GM19395 (cell line): ENCODE measurements around the gene DCPS.
A peak's percentile ranks its signal among the peaks of the same experiment; 100 is the strongest.
"Not testable (repeated sequence)": the region's sequence is repeated elsewhere in the genome, so short reads cannot be mapped to it uniquely, and the experiment has no call there.

Experiments
- ATAC-seq: cut with Tn5 transposase; IDR thresholded peaks from one replicate; pipeline ENCODE4 v1.9.1; 2021; ENCODE audit warnings: mild to moderate bottlenecking, moderate library complexity; ENCODE audit not compliant: unreplicated experiment

The DCPS gene

GRCh38 chr11:126284829-126285228 lies 19.0 kb upstream of the DCPS start:
- ATAC-seq, result peak; percentile 47

- no peak for ATAC-seq
These were observed 15.6 kb upstream of the DCPS start for GRCh38 chr11:126288237-126288636.

GRCh38 chr11:126290887-126291286 lies 13.0 kb upstream of the DCPS start:
- ATAC-seq, result no peak

- ATAC-seq, result peak; percentile 41
These were observed 10.1 kb upstream of the DCPS start for GRCh38 chr11:126293726-126294125.

- ATAC-seq, result no peak
These were observed 6.9 kb upstream of the DCPS start for GRCh38 chr11:126297004-126297403.

GRCh38 chr11:126304457-126305075 lies 706 bp downstream of the DCPS start:
- peak; percentile 10 for ATAC-seq

- ATAC-seq, result peak; percentile 73
These were observed 1.8 kb downstream of the DCPS start for GRCh38 chr11:126305699-126306098.

- ATAC-seq, result no peak
These were observed 3.8 kb downstream of the DCPS start for GRCh38 chr11:126307706-126308105.

GRCh38 chr11:126308271-126308671 lies 4.4 kb downstream of the DCPS start:
- no peak for ATAC-seq

- ATAC-seq, result not testable (repeated sequence)
These were observed 4.9 kb downstream of the DCPS start for GRCh38 chr11:126308771-126309170.

- peak; percentile 34 for ATAC-seq
These were observed 6.5 kb downstream of the DCPS start for GRCh38 chr11:126310200-126310991.

- ATAC-seq, result no peak
These were observed 7.1 kb downstream of the DCPS start for GRCh38 chr11:126310992-126311310.

- ATAC-seq, result peak; percentile 80
These were observed 7.8 kb downstream of the DCPS start for GRCh38 chr11:126311401-126312291.

- ATAC-seq, result no peak
These were observed 9.1 kb downstream of the DCPS start for GRCh38 chr11:126312961-126313360.

- peak; percentile 17 for ATAC-seq
These were observed 10.0 kb downstream of the DCPS start for GRCh38 chr11:126313826-126314225.

- ATAC-seq, result no peak
These were observed 13.5 kb downstream of the DCPS start for GRCh38 chr11:126317432-126317755.

- peak; percentile 41 for ATAC-seq
These were observed 14.1 kb downstream of the DCPS start for GRCh38 chr11:126317756-126318573.

- peak; percentile 92 for ATAC-seq
These were observed 14.9 kb downstream of the DCPS start for GRCh38 chr11:126318574-126319373.

- no peak for ATAC-seq
These were observed 15.5 kb downstream of the DCPS start for GRCh38 chr11:126319374-126319740.

- no peak for ATAC-seq
These were observed 19.1 kb downstream of the DCPS start for GRCh38 chr11:126322996-126323395.
